Measurements from ENCODE around the gene AGPS.

The AGPS gene

GRCh38 chr2:177391822-177392372, 676 bp upstream of the AGPS start:
- peak overlapping the region; percentile 99 for H3K4me3 ChIP-seq (ENCODE audit: low read depth, low read length)
- no peak for DNase-seq (ENCODE audit: low read depth)
- no peak for TF ChIP-seq CTCF (IDR thresholded peaks at IDR 0.05; ENCODE audit: low read depth, low read length, missing control alignments)

GRCh38 chr2:177393203-177393755, 706 bp downstream of the AGPS start:
- TF ChIP-seq CTCF (IDR thresholded peaks at IDR 0.05; ENCODE audit: low read depth, low read length, missing control alignments): no peak
- peak overlapping the region; percentile 99 for H3K4me3 ChIP-seq (ENCODE audit: low read depth, low read length)
- no peak for DNase-seq (ENCODE audit: low read depth)

- DNase-seq (ENCODE audit: low read depth): no peak
- H3K4me3 ChIP-seq (ENCODE audit: low read depth, low read length): peak overlapping the region; percentile 99
- no peak for TF ChIP-seq CTCF (IDR thresholded peaks at IDR 0.05; ENCODE audit: low read depth, low read length, missing control alignments)
Observed at GRCh38 chr2:177393824-177394593, 1.4 kb downstream of the AGPS start.

- peak overlapping the region; percentile 99; the same call in 1 of the 2 replicates for H3K4me3 ChIP-seq (ENCODE audit: low read depth, low read length)
- DNase-seq (ENCODE audit: low read depth): no peak
- no peak for TF ChIP-seq CTCF (IDR thresholded peaks at IDR 0.05; ENCODE audit: low read depth, low read length, missing control alignments)
Observed at GRCh38 chr2:177394594-177394973, 2.0 kb downstream of the AGPS start.

- no peak for TF ChIP-seq CTCF (IDR thresholded peaks at IDR 0.05; ENCODE audit: low read depth, low read length, missing control alignments)
- H3K4me3 ChIP-seq (ENCODE audit: low read depth, low read length): no peak overlapping the region
- no peak for DNase-seq (ENCODE audit: low read depth)
Observed at GRCh38 chr2:177395351-177396065, 2.9 kb downstream of the AGPS start.

- TF ChIP-seq CTCF (IDR thresholded peaks at IDR 0.05; ENCODE audit: low read depth, low read length, missing control alignments): no peak
- DNase-seq (ENCODE audit: low read depth): no peak
- H3K4me3 ChIP-seq (ENCODE audit: low read depth, low read length): no peak overlapping the region
Observed at GRCh38 chr2:177396703-177397460, 4.3 kb downstream of the AGPS start.

Data from GM12864 (cell line).